Measurements from ENCODE around the gene FMNL2.

DNA sequence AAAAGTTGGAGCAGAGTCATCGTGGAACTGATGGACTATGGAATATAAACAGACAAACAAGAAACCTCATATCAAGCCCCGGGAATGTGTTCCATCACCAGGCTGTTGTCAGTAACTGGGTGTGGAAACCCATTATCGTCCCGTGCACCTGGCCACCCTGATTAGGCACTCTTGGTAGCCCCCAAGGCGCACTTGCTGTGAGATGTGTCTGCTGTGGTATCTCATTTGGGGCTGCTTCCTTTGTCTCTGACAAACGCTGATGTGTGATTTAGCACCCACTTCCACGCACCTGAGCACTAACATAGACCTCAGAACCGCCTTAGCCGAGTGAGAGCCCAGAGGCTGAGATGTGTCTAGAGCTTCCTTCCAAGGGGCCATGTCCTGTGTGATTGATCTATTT lies 286.0 kb downstream of the FMNL2 start:
- TF ChIP-seq, protein P1, sequence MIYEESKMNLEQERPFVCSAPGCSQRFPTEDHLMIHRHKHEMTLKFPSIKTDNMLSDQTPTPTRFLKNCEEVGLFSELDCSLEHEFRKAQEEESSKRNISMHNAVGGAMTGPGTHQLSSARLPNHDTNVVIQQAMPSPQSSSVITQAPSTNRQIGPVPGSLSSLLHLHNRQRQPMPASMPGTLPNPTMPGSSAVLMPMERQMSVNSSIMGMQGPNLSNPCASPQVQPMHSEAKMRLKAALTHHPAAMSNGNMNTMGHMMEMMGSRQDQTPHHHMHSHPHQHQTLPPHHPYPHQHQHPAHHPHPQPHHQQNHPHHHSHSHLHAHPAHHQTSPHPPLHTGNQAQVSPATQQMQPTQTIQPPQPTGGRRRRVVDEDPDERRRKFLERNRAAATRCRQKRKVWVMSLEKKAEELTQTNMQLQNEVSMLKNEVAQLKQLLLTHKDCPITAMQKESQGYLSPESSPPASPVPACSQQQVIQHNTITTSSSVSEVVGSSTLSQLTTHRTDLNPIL (CRISPR knock-in tag; IDR thresholded peaks at IDR 0.05; ENCODE audit: low read depth) = no peak
- TF ChIP-seq TSHZ2 (CRISPR knock-in tag; IDR thresholded peaks at IDR 0.05) (no peak), ZFP30 (CRISPR knock-in tag; IDR thresholded peaks at IDR 0.05) (no peak), TCF4 (CRISPR knock-in tag; IDR thresholded peaks at IDR 0.05; ENCODE audit: borderline replicate concordance) (no peak), ISL1 (CRISPR knock-in tag; IDR thresholded peaks at IDR 0.05) (no peak), ESRRG (CRISPR knock-in tag; IDR thresholded peaks at IDR 0.05) (no peak), ZNF8 (CRISPR knock-in tag; IDR thresholded peaks at IDR 0.05) (no peak), TOX (CRISPR knock-in tag; IDR thresholded peaks at IDR 0.05; ENCODE audit: borderline replicate concordance) (no peak)
- TF ChIP-seq, protein P2, sequence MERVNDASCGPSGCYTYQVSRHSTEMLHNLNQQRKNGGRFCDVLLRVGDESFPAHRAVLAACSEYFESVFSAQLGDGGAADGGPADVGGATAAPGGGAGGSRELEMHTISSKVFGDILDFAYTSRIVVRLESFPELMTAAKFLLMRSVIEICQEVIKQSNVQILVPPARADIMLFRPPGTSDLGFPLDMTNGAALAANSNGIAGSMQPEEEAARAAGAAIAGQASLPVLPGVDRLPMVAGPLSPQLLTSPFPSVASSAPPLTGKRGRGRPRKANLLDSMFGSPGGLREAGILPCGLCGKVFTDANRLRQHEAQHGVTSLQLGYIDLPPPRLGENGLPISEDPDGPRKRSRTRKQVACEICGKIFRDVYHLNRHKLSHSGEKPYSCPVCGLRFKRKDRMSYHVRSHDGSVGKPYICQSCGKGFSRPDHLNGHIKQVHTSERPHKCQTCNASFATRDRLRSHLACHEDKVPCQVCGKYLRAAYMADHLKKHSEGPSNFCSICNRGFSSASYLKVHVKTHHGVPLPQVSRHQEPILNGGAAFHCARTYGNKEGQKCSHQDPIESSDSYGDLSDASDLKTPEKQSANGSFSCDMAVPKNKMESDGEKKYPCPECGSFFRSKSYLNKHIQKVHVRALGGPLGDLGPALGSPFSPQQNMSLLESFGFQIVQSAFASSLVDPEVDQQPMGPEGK (CRISPR knock-in tag; IDR thresholded peaks at IDR 0.05; ENCODE audit: borderline replicate concordance) = no peak
